Astrocyte of the spinal cord (primary cell): ENCODE results near the gene DNHD1.

Source experiments
- DNase-seq: peaks from one replicate; pipeline ENCODE4 v3.0.0; 2011; ENCODE audit warnings: low read depth, low spot score
- H3K4me3 ChIP-seq: 2 replicates; pipeline ENCODE4 v1.5.1; 2011; ENCODE audit warnings: low read depth, mild to moderate bottlenecking, low read length, moderate library complexity
- in situ Hi-C: cut with HindIII; loops from 2 replicates; pipeline ENCODE4 v1.10.0; 2017; ENCODE audit warnings: low sequenced_read_pairs
- TF ChIP-seq, protein P1 (sequence below): IDR thresholded peaks from 2 replicates; pipeline ENCODE4 v1.5.1; 2012; ENCODE audit warnings: low read depth, mild to moderate bottlenecking, low read length, inconsistent platforms

The DNHD1 gene

DNA sequence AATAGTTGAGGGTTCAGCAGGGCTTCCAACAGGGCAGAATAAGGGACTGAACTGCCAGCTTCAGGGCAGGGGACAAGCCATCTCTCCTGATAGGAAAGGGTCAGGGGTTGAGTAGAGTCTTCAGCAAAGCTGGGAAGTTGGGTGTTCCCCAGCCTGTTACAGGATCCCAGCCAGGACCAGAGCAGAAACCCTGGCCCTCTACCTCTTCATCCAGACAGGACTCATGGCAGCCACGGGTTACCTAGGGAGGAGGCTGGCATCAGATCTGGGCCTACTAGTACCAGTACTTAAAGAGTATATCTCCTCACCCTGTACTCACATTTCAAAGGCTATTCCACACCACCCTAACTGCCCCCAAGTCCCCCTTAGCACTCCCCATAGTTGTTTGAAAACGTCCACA, 117.4 kb downstream of the DNHD1 start:
- DNase-seq: no peak
- TF ChIP-seq, protein P1, sequence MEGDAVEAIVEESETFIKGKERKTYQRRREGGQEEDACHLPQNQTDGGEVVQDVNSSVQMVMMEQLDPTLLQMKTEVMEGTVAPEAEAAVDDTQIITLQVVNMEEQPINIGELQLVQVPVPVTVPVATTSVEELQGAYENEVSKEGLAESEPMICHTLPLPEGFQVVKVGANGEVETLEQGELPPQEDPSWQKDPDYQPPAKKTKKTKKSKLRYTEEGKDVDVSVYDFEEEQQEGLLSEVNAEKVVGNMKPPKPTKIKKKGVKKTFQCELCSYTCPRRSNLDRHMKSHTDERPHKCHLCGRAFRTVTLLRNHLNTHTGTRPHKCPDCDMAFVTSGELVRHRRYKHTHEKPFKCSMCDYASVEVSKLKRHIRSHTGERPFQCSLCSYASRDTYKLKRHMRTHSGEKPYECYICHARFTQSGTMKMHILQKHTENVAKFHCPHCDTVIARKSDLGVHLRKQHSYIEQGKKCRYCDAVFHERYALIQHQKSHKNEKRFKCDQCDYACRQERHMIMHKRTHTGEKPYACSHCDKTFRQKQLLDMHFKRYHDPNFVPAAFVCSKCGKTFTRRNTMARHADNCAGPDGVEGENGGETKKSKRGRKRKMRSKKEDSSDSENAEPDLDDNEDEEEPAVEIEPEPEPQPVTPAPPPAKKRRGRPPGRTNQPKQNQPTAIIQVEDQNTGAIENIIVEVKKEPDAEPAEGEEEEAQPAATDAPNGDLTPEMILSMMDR: no peak
- H3K4me3 ChIP-seq: no peak overlapping the region
- in situ Hi-C loops: no loop called here

DNA sequence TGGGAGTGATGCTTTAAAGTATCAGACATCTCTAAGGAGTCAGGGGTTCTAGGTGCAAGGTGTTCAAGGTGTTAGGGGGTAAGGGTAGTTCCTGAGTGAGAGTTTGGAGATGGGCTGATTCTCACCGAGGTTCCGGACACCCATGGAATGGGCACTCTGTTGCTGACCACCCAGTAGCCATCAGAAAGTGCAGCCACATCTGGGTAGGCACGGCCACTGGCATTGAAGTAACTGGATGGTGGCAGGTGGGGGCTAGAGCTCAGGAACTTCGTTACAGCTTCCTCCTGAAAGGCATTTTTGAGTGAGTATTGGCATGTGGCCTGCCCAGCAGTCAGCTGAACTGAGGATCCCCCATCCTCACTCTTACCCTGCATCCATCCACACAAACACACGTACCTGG, 118.0 kb downstream of the DNHD1 start:
- no peak overlapping the region for H3K4me3 ChIP-seq
- in situ Hi-C loops: no loop called here
- TF ChIP-seq, protein P1: no peak
- no peak for DNase-seq

DNA sequence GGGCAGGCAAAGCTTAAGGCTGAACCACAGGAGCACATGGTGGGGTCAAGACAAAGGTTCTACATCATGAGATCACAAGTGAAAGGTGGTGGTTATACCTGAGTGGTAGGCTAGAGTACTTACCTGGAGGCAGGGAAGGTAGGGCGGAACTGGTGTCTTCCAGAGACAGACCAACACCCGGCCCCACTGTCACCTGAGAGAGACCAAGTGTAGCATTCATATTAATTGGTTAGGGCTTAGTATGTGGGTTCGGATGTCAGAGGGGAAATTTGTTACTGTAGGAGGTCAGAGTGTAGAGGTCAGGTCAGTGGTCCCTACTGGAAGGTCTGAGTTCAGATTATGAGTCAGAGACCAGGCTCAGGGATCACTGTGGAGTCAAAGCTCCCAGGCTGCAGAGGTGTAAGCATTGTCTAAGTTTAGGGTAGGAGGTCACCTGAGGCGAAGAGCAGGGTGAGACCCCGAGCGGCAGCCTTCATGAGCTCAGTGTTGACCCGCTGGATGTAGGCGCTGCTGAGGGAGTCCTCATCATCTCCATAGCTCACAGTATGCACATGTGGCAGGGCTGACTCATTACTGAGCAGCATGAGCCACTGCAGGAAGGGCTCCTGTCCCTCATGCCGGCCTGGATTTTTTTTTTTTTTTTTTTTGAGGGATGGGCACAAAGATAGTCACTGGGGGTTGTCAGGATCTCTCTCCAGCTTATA, 119.0 kb downstream of the DNHD1 start:
- no peak overlapping the region for H3K4me3 ChIP-seq
- TF ChIP-seq, protein P1: no peak
- in situ Hi-C loops: no loop called here
- peak; percentile 23 for DNase-seq

DNA sequence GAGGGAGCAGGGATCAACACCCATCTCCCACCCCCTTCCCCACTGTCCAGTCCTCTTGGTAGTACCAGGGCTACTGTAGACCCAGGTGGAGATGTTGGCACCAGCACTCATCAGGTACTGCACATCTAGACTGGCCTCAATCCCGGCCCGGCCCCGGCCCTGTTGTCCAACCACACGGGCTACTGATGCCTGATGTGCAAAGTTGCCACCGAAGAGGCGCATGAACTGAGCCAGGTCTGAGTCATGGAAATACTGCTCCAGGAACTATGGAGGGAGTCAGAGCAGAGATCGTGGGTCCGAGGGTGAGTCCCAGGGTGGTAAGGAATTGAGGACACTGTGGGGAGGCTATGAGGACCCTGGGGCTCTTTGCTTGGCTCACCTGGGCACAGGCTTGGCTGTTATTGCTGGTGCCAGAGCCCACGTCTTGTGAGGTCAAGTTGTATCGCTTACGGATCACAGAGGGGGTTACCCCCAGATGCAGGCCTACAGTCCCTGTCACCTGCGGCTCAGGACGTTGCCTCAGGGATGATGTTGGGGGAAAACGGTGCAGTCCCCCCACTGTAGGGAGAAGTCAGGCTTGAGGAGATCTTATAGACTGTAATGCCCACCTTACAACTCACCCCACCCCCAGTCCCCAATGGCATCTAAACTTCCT, 119.6 kb downstream of the DNHD1 start:
- in situ Hi-C loops: no loop called here
- DNase-seq: no peak
- TF ChIP-seq, protein P1: no peak
- H3K4me3 ChIP-seq: no peak overlapping the region

DNA sequence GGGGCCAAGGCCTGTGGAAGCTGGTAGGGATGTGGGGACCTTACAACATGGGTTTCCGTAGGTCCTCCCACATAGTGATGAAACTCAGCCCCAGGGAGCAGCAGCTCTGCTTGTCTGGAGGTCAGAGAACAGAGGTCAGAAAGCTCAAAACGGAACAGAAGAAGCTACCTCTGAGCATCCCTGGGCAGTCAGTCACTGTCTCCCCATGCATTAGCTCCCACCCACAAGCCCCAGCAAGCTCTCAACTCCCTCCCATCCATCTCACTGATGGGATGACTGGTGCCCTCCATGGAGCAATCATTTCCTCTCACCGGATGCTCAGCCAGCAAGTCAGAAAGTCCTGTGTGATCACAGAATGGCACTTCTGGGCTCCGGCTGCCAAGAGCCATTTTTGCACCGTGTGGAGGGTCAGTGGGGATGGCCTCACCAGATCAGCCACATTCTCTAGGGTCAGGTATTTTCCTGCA, 120.3 kb downstream of the DNHD1 start:
- no peak overlapping the region for H3K4me3 ChIP-seq
- in situ Hi-C loops: no loop called here
- TF ChIP-seq, protein P1: no peak
- no peak for DNase-seq

DNA sequence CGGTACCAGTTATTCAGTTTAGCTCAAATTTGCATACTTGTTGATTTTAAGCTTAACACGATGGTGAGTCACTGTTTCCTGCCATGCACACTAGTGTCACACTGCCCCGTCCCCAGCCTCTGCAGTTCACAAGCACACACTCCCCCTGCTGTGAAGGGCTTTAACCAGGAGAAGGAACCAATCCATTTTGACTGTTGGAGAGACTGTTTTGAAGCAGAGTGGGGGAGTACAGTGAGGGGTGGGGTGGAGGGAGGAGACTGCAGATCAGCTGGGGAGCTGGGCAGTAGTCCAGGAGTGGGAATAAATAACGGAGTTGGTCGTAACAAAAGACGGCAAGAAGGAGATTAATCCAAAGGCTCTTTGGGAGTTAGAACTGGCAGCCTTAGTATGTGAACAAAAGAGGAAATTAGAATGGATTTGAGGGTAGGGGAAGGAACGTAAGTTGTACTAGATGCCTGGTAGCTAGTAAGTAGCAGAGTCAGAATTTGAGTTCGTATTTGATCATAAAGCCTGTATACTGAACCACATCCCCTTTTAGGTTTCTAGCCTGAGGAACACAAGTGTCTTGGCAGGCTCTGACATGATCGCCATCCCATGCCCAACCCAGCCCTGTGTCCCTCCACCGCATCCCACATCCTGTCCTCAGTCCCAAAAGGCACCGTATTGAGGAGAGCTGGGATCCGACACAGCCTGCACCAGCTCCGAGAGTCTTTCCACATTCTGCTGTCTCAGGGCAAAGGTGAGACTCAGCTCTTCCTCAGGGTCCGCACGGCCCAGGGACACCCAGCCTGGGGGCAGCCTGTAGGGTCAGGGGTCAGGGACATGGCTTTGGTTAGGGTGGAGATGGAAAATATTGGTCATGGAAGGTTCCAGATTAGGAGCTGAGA, 121.3 kb downstream of the DNHD1 start:
- TF ChIP-seq, protein P1: no peak
- in situ Hi-C loops: no loop called here
- peak; percentile 72 for DNase-seq

More for the DNA sequence above, 121.3 kb downstream of the DNHD1 start:
- peak overlapping the region; percentile 84 for H3K4me3 ChIP-seq
